PC-3 (cell line): ENCODE measurements around the gene EIF2AK3. TPM values are rescaled to one million over a fixed set of nuclear protein-coding genes. Genes with fewer than 3 reads are reported as not detected.
A peak's percentile ranks its signal among the peaks of the same experiment; 100 is the strongest.

Experiments
- ATAC-seq: fragments of 200-7000 bp; cut with Tn5 transposase; 2 replicates; pipeline ENCODE4 v1.9.1; 2020; ENCODE audit warnings: mild to moderate bottlenecking, moderate library complexity
- BruUV-seq: library from RNA; stranded (reverse); fragments of 400-500 nt; replicated peaks from 2 replicates; lab custom pipeline; 2021; lab: Mats Ljungman, UMichigan
- CTCF ChIA-PET: fragments of 300-600 bp; sonication (Branson Sonifier 250); formaldehyde crosslinking; loops from one replicate; lab custom pipeline; 2022; ENCODE audit warnings: antibody characterized with exemption; lab: Charles Lee
- POLR2A ChIA-PET: fragments of 300-600 bp; sonication (Branson Sonifier 250); formaldehyde crosslinking; loops from one replicate; lab custom pipeline; 2022; ENCODE audit warnings: antibody characterized with exemption; ENCODE audit not compliant: unreplicated experiment; lab: Charles Lee
- DNase-seq: peaks from one replicate; pipeline ENCODE4 v3.0.0-alpha.2; 2015
- H2AFZ ChIP-seq: fragments of 300-600 bp; sonication (generic); 2 replicates; pipeline ENCODE4 v1.6.0; 2016; ENCODE audit warnings: antibody characterized with exemption, low read length
- H3F3A ChIP-seq: fragments of 300-600 bp; sonication (generic); one replicate; pipeline ENCODE4 v1.6.0; 2017; ENCODE audit warnings: antibody characterized with exemption, low read length, control low read depth, mild to moderate bottlenecking; ENCODE audit not compliant: unreplicated experiment
- H3K27ac ChIP-seq: fragments of 300-600 bp; sonication (generic); 2 replicates; pipeline ENCODE4 v1.5.1; 2016; ENCODE audit warnings: mild to moderate bottlenecking, low read length
- H3K27me3 ChIP-seq: fragments of 300-600 bp; sonication (generic); 2 replicates; pipeline ENCODE4 v1.6.1; 2016; ENCODE audit warnings: low read length, mixed read lengths
- H3K36me3 ChIP-seq: fragments of 300-600 bp; sonication (generic); 2 replicates; pipeline ENCODE4 v1.6.1; 2016; ENCODE audit warnings: low read depth, mixed run types, low read length, mixed read lengths
- H3K4me1 ChIP-seq: fragments of 300-600 bp; sonication (generic); 2 replicates; pipeline ENCODE4 v1.5.1; 2016; ENCODE audit warnings: low read length; ENCODE audit not compliant: insufficient read depth
- H3K4me2 ChIP-seq: fragments of 300-600 bp; sonication (generic); 2 replicates; pipeline ENCODE4 v1.6.0; 2016; ENCODE audit warnings: low read length
- H3K4me3 ChIP-seq: fragments of 300-600 bp; sonication (generic); 2 replicates; pipeline ENCODE4 v1.5.1; 2016; ENCODE audit warnings: mild to moderate bottlenecking, low read length, mixed read lengths
- H3K79me2 ChIP-seq: fragments of 300-600 bp; sonication (generic); 2 replicates; pipeline ENCODE4 v1.6.1; 2017; ENCODE audit warnings: low read length, mixed read lengths
- H3K9ac ChIP-seq: fragments of 300-600 bp; sonication (generic); 2 replicates; pipeline ENCODE4 v1.6.0; 2016; ENCODE audit warnings: mild to moderate bottlenecking, low read length
- H3K9me2 ChIP-seq: fragments of 300-600 bp; sonication (generic); replicated peaks from 2 replicates; pipeline ENCODE4 v1.6.1; 2016; ENCODE audit warnings: mixed run types, low read length, mixed read lengths
- H3K9me3 ChIP-seq: fragments of 300-600 bp; sonication (generic); 2 replicates; pipeline ENCODE4 v1.6.1; 2016; ENCODE audit warnings: low read length, mixed read lengths
- H4K20me1 ChIP-seq: fragments of 300-600 bp; sonication (generic); 2 replicates; pipeline ENCODE4 v1.6.1; 2016; ENCODE audit warnings: low read length, mixed read lengths
- EZH2 ChIP-seq: fragments of 300-600 bp; sonication (generic); IDR thresholded peaks from one replicate; pipeline ENCODE4 v1.6.1; 2017; ENCODE audit warnings: antibody characterized with exemption, mild to moderate bottlenecking, low read length; ENCODE audit not compliant: unreplicated experiment
- EZH2phosphoT487 ChIP-seq: fragments of 300-600 bp; sonication (generic); IDR thresholded peaks from 2 replicates; pipeline ENCODE4 v1.6.1; 2018; ENCODE audit warnings: mild to moderate bottlenecking, antibody characterized with exemption, low read length, borderline replicate concordance
- intact Hi-C: fragments of 100-400 bp; cut with micrococcal nuclease; formaldehyde crosslinking; loops from 2 replicates; pipeline ENCODE4 v1.9.0; 2023
- total RNA-seq: library from RNA; depleted of rRNA; stranded (reverse); fragments of >200 nt; gene quantifications from 2 replicates; pipeline ENCODE4 v1.2.3, GENCODE V29; 2014
- TF ChIP-seq, protein P1 (sequence below): fragments of 300-600 bp; sonication (generic); conservative IDR thresholded peaks from 2 replicates; pipeline ENCODE4 v1.5.1; 2017; ENCODE audit warnings: antibody characterized with exemption, low read depth, mild to moderate bottlenecking, low read length

The EIF2AK3 gene
- total RNA-seq, 1 experiment from 2014 or later, result 10.7 TPM

DNA sequence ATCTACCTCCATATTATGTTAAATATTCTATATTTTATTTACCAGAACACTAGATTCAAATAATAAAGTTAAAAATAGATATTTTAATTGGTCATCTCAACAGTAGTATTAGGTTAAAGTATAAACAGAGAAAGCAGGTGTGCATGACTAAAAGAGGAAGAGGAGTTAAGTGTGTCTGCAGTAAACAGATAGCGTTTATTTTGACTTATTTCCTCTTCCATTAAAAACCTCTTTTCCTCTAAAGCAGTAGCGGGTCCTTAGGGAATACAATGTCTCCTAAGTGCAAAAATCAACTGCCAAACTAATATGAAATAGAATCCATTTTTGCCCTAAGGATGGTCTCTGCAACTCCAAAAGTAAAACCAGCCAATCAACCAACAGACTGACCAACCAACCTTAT, 27.7 kb downstream of the EIF2AK3 start:
- TF ChIP-seq EZH2phosphoT487 (no peak), EZH2 (no peak)
- TF ChIP-seq, protein P1, sequence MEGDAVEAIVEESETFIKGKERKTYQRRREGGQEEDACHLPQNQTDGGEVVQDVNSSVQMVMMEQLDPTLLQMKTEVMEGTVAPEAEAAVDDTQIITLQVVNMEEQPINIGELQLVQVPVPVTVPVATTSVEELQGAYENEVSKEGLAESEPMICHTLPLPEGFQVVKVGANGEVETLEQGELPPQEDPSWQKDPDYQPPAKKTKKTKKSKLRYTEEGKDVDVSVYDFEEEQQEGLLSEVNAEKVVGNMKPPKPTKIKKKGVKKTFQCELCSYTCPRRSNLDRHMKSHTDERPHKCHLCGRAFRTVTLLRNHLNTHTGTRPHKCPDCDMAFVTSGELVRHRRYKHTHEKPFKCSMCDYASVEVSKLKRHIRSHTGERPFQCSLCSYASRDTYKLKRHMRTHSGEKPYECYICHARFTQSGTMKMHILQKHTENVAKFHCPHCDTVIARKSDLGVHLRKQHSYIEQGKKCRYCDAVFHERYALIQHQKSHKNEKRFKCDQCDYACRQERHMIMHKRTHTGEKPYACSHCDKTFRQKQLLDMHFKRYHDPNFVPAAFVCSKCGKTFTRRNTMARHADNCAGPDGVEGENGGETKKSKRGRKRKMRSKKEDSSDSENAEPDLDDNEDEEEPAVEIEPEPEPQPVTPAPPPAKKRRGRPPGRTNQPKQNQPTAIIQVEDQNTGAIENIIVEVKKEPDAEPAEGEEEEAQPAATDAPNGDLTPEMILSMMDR, result no peak
- CTCF ChIA-PET, result interaction anchor here (1.2 kb wide), 1 partner anchor 70 kb away, joined by 5 read pairs; no protein-coding TSS in a partner anchor
- Histone ChIP-seq H3K79me2 (peaks cover 17% of the 10 kb centered on the region), H3K4me2 (peak overlapping the region; percentile 74), H3F3A (no peaks in the 10 kb centered on the region), H3K9me2 (no peaks in the 10 kb centered on the region), H2AFZ (no peak overlapping the region), H3K27me3 (no peaks in the 10 kb centered on the region), H4K20me1 (no peaks in the 10 kb centered on the region), H3K9me3 (no peaks in the 10 kb centered on the region), H3K36me3 (no peaks in the 10 kb centered on the region), H3K4me3 (no peak overlapping the region), H3K4me1 (peaks cover 37% of the 10 kb centered on the region), H3K27ac (peak overlapping the region; percentile 16), H3K9ac (no peak overlapping the region)
- DNase-seq, result no peak
- POLR2A ChIA-PET, result interaction anchor here (1.0 kb wide), 1 partner anchor 28 kb away, joined by 5 read pairs; no protein-coding TSS in a partner anchor
- no TSS peak for BruUV-seq
- intact Hi-C loops, result no loop called here
- ATAC-seq, result no peak; the same call in 1 of the 2 replicates

DNA sequence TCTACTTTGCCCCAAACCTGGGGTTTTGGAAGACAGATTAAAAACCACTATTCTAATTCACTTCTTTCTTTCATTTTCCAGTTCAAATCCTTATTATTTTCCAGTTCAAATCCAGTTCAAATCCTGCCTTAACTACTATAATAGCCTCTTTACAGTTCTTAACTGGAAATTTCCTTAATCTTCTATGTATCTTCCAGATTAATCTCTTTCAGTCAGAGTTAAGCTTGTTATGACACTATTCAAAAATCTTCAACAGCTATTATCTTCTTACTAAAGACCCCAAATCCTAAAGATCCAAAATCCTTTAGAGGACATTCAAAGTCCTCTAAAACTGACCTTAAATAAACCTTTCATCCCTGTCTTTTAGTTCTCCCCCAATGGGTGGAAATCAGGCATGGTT, 30.1 kb downstream of the EIF2AK3 start:
- ChIA-PET POLR2A (no interaction called here), CTCF (no interaction called here)
- Histone ChIP-seq H3K9ac (no peak overlapping the region), H3K27me3 (no peaks in the 10 kb centered on the region), H3K79me2 (peaks cover 15% of the 10 kb centered on the region), H3K4me1 (peaks cover 26% of the 10 kb centered on the region), H4K20me1 (no peaks in the 10 kb centered on the region), H3K4me3 (no peak overlapping the region), H3K4me2 (no peak overlapping the region), H3F3A (no peaks in the 10 kb centered on the region), H3K9me2 (no peaks in the 10 kb centered on the region), H3K27ac (no peak overlapping the region), H3K36me3 (no peaks in the 10 kb centered on the region), H2AFZ (no peak overlapping the region), H3K9me3 (no peaks in the 10 kb centered on the region)
- intact Hi-C loops, result no loop called here
- ATAC-seq, result no peak
- TF ChIP-seq EZH2 (no peak), EZH2phosphoT487 (no peak)
- TF ChIP-seq, protein P1, result no peak
- DNase-seq, result no peak
- BruUV-seq, result no TSS peak

DNA sequence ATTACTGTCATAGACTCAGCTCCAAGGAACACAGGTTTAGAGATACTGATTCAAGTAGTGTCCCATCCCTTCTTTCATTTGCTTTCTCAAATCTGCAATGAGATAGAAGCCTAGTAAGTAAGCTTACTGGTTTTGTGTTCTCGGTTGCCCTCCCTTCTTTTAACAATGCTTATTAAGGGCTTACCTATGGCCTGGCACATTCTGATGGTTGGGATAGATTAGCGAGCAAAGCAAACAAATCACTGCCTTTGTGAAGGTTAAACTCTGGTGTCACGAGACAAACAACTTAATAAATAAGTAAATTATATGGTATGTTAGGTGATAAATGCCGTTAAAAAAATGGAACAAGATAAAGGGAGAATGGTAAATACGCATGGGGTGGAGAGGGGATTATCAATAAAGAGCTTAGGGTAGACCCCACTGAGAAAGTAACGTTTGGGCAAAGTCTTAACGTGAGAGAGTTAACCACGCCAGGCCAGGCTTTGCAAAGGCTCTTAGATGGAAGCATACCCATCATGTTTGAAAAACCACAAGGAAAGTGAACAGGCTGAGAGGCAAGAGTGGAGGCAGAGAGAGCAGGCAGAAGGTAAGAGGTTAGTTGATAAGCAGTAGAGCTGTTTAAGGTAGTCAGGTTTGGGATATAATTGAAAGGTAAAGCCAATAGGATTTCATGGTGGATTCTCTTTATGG, 31.0 kb downstream of the EIF2AK3 start:
- H3K4me1 ChIP-seq, result peaks cover 23% of the 10 kb centered on the region
- H3K27ac ChIP-seq, result no peak overlapping the region
- no TSS peak for BruUV-seq
- no peaks in the 10 kb centered on the region for H3K36me3 ChIP-seq
- no peaks in the 10 kb centered on the region for H3K9me3 ChIP-seq
- no peak overlapping the region for H3K9ac ChIP-seq
- H3K27me3 ChIP-seq, result no peaks in the 10 kb centered on the region
- no peaks in the 10 kb centered on the region for H3F3A ChIP-seq
- DNase-seq, result no peak
- H3K4me3 ChIP-seq, result no peak overlapping the region
- H4K20me1 ChIP-seq, result no peaks in the 10 kb centered on the region
- H2AFZ ChIP-seq, result no peak overlapping the region
- no peaks in the 10 kb centered on the region for H3K9me2 ChIP-seq
- ChIA-PET POLR2A (interaction anchor here (0.5 kb wide), 1 partner anchor 9 kb away, joined by 3 read pairs; no protein-coding TSS in a partner anchor), CTCF (no interaction called here)
- peaks cover 13% of the 10 kb centered on the region; the same call in 1 of the 2 replicates for H3K79me2 ChIP-seq
- TF ChIP-seq EZH2 (no peak), EZH2phosphoT487 (no peak)
- TF ChIP-seq, protein P1, result no peak
- intact Hi-C loops, result no loop called here
- H3K4me2 ChIP-seq, result no peak overlapping the region
- no peak for ATAC-seq
